ENCODE results near the gene C10orf143.

Gene C10orf143

DNA sequence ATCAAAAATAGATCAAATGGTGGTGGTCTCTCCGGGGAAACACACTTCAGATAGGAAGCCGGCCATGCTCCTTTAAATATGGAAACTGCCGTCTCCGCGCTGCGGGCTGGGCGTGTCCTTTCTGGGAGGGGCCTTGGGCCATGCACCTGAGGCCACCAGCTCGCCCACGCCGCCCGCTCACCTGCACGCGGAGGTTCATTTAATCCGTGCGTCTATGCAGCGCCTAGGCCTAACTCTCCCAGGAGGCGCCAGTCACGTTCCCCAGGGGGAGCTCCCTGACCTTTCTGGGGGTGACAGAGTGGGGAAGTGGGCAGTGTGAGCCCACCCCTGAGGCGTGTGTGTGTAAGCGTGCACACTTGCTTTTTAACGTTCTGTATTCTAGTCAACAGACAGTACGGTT is 64.0 kb downstream of the C10orf143 start:
- TF ChIP-seq, protein P1, sequence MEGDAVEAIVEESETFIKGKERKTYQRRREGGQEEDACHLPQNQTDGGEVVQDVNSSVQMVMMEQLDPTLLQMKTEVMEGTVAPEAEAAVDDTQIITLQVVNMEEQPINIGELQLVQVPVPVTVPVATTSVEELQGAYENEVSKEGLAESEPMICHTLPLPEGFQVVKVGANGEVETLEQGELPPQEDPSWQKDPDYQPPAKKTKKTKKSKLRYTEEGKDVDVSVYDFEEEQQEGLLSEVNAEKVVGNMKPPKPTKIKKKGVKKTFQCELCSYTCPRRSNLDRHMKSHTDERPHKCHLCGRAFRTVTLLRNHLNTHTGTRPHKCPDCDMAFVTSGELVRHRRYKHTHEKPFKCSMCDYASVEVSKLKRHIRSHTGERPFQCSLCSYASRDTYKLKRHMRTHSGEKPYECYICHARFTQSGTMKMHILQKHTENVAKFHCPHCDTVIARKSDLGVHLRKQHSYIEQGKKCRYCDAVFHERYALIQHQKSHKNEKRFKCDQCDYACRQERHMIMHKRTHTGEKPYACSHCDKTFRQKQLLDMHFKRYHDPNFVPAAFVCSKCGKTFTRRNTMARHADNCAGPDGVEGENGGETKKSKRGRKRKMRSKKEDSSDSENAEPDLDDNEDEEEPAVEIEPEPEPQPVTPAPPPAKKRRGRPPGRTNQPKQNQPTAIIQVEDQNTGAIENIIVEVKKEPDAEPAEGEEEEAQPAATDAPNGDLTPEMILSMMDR (conservative IDR thresholded peaks at IDR 0.05; ENCODE audit: low read depth, low read length): no peak
- no peak for DNase-seq (ENCODE audit: low read depth)
- no peak overlapping the region for H3K4me3 ChIP-seq (ENCODE audit: low read length)

DNA sequence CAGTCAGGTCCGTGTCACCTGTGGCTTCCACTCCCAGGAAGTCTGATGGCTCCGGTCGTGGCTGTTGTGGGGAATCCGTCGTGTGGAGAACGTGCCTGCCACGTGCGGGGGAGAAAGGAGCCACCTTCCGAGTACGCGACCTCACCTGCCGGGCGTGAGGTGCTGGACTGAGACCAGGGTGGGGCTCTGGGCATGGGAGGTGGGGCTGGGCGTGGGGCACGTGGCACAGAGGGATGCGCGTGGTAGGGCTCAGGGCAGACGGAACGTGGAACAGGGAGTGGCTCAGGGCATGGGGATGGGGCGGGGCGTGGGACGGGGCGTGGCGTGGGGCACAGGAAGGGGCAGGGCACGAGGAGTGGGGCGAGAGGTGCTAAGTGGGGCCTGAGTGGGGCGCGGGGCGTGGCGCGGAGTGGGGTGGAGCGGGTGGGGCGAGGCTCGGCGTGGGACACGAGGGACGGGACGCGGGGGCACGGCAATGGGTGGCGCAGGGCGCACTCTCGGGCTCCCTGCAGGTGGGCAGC is 64.8 kb downstream of the C10orf143 start:
- no peak overlapping the region for H3K4me3 ChIP-seq (ENCODE audit: low read length)
- TF ChIP-seq, protein P1 (conservative IDR thresholded peaks at IDR 0.05; ENCODE audit: low read depth, low read length): no peak
- no peak for DNase-seq (ENCODE audit: low read depth)

DNA sequence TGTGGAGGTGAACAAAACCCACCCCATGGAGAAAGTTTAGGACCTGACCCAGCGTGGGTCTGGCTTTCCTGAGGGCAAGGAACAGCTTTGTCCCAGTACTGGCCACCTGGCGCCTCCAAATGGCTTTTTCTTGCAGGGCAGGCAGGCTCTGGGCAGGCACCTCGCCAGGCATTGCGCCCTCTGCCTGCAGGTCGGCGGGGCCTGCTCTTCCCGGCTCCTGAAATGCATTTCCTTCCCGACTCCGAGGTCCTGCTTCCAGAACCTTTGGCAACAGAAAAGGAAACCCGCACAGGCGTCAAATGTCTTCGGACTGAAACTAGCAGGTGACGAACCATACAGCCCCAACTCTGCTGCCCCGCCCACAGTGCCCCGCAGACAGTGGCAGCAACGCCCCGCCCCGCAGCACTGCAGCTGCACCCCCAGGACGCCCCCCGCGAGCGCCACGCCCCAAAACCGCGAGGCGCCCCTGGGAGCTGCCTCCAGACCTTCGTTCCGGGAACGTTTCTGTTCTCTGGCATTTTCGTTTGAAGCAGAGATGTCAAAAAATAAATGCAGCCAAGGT is 65.5 kb downstream of the C10orf143 start:
- TF ChIP-seq, protein P1 (conservative IDR thresholded peaks at IDR 0.05; ENCODE audit: low read depth, low read length): no peak
- no peak for DNase-seq (ENCODE audit: low read depth)
- H3K4me3 ChIP-seq (ENCODE audit: low read length): no peak overlapping the region

DNA sequence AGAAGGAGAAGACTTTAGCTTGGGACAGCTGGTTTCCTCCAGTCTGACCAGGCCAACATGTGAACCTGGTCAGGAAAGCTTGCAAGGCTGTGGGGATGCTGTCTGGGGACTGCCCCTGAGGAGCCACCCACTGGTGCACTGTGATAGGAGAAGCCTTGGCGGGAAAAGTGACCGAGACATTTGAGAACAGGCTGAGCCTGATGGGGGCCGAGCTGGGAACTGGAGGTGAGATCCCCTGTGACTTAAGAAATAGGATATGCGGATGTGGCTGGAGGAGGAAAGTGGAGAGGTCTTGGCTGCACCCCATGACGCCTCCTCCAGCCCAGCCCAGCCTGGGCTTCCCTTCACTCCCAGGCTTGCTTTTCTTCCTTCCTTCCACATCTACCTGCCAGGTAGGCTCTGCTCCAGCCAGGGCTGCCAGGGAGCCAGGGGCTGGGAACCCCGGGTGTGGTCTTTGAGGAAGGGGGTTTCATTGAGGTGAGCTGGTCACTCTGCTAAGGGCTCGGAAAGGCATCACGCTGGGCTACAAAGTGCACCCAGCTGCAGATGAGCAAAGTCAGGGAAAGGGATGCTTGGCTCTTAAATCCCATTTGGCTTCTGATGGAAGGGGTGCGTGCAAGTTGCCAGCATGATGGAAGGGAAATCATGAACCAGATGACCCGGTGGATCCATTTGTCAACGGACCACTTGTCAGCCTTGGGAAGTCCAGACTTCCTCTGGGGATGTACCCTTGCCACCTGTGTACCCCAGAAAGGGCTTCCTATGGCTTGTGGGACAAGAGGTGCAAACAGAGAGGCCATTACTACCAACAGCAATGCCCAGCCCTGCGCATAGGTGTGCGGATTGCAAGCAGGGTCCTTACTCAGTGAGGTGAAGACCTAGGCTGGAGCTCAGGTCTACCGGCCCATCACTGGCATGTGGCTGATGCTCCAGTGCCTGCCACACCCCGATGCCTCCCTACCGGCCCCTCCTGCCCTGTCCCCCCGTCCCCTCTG is 66.3 kb downstream of the C10orf143 start:
- TF ChIP-seq, protein P1 (conservative IDR thresholded peaks at IDR 0.05; ENCODE audit: low read depth, low read length): no peak
- no peak for DNase-seq (ENCODE audit: low read depth)
- H3K4me3 ChIP-seq (ENCODE audit: low read length): no peak overlapping the region

DNA sequence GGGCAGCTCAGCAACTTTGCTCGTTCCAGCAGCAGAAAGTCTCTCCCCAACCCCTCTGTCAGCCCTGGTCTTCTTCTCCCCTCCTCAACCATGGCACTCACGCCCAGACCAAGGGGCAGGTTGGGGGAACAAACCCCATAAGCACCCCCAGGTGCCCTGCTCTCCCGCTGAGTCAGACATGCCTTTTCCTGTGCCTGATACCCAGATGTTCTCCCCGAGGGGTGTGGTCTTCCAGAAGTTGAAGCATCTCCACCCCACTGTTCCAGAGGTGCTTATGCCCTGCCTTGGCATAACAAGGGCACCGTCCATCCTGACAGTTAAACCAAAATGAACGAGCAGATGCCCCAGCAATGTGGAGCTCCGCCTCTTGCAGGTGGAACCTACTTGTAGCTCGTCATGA is 67.1 kb downstream of the C10orf143 start:
- no peak overlapping the region for H3K4me3 ChIP-seq (ENCODE audit: low read length)
- TF ChIP-seq, protein P1 (conservative IDR thresholded peaks at IDR 0.05; ENCODE audit: low read depth, low read length): no peak
- no peak for DNase-seq (ENCODE audit: low read depth)

DNA sequence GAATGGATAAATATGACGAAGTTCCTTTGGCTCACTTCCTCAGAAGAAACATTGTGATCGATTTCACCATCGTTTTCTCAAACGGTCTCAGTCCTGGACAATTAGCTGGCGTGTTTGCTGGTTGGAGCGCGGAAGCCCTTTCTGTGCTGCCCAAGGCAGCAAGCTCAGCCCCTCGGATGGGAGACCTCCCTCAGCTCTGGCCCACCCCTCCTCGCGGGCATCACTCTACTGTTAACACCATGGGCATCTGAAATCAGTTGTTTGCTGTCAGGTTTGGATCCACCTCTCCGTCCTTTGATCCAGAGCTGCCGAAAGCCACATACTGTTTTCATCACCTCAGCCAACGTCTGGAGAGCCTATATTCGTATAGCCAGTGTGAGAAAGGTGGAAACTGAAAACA is 68.2 kb downstream of the C10orf143 start:
- TF ChIP-seq, protein P1 (conservative IDR thresholded peaks at IDR 0.05; ENCODE audit: low read depth, low read length): no peak
- no peak for DNase-seq (ENCODE audit: low read depth)
- no peak overlapping the region for H3K4me3 ChIP-seq (ENCODE audit: low read length)

Measured in retinal pigment epithelial cell (primary cell).